K562 (cell line): Measurements from ENCODE around the gene CDCA3. TPM values are rescaled to one million over a fixed set of nuclear protein-coding genes. Genes with fewer than 3 reads are reported as not detected.
A peak's percentile ranks its signal among the peaks of the same experiment; 100 is the strongest.

Source experiments
- ARID1B ChIP-seq: fragments of 450-650 bp; IDR thresholded peaks from 2 replicates; pipeline ENCODE4 v1.6.1; 2016; ENCODE audit warnings: antibody characterized with exemption, mild to moderate bottlenecking, inconsistent platforms
- BCOR ChIP-seq: fragments of 450-650 bp; IDR thresholded peaks from 2 replicates; pipeline ENCODE4 v1.6.1; 2016
- COPS2 ChIP-seq: fragments of 450-650 bp; conservative IDR thresholded peaks from 2 replicates; pipeline ENCODE4 v1.6.1; 2016; ENCODE audit warnings: mild to moderate bottlenecking, moderate library complexity
- E2F3 ChIP-seq: fragments of 250-450 bp; sonication (Bioruptor Pico); IDR thresholded peaks from 2 replicates; pipeline ENCODE4 v1.4.0; 2020; ENCODE audit warnings: mild to moderate bottlenecking
- ELF2 ChIP-seq: fragments of 250-450 bp; sonication (Bioruptor Pico); IDR thresholded peaks from 2 replicates; pipeline ENCODE4 v1.5.0; 2021; ENCODE audit warnings: mild to moderate bottlenecking
- FOS ChIP-seq: IDR thresholded peaks from 3 replicates; pipeline ENCODE4 v1.6.1; 2011; ENCODE audit not compliant: insufficient read length; ENCODE audit errors: extremely low read depth
- FOXK1 ChIP-seq: sonication (generic); formaldehyde crosslinking; IDR thresholded peaks from 2 replicates; pipeline ENCODE4 v1.8.0; 2022; ENCODE audit warnings: missing genetic modification reagents, mild to moderate bottlenecking, borderline replicate concordance
- GATAD2A ChIP-seq: fragments of 450-650 bp; IDR thresholded peaks from 2 replicates; pipeline ENCODE4 v1.6.1; 2017
- JUND ChIP-seq, 2 experiments: IDR thresholded peaks; 2 replicates in 1 of 2; 3 replicates in 1 of 2; pipeline ENCODE4 v1.6.1; 2011; ENCODE audit warnings: borderline replicate concordance in 2 of 2, low read depth in 2 of 2, low read length in 2 of 2, improper control_type of control experiment in 1 of 2, missing biosample characterization in 1 of 2, missing genetic modification characterization in 1 of 2, missing genetic modification reagents in 1 of 2
- NONO ChIP-seq, 2 experiments: fragments of 200-400 bp in 1 of 2; fragments of 450-650 bp in 1 of 2; formaldehyde crosslinking in 1 of 2; IDR thresholded peaks; 2 replicates each; pipeline ENCODE4 v1.6.1; 2017; ENCODE audit warnings: low read depth in 2 of 2, mild to moderate bottlenecking in 2 of 2, moderate library complexity in 2 of 2, low read length in 1 of 2
- NR0B1 ChIP-seq: fragments of 450-650 bp; IDR thresholded peaks from one replicate; pipeline ENCODE4 v1.6.1; 2018; ENCODE audit warnings: mild to moderate bottlenecking, moderate library complexity; ENCODE audit not compliant: partially characterized antibody
- SMARCB1 ChIP-seq: IDR thresholded peaks from 2 replicates; pipeline ENCODE4 v1.6.1; 2011; ENCODE audit warnings: improper control_type of control experiment, low read depth; ENCODE audit not compliant: insufficient read length
- TAF1 ChIP-seq: IDR thresholded peaks from 2 replicates; pipeline ENCODE4 v1.6.1; 2011; ENCODE audit warnings: mild to moderate bottlenecking, low read length, moderate library complexity; ENCODE audit not compliant: insufficient read depth, control insufficient read depth, severe bottlenecking; ENCODE audit errors: extremely low read depth
- TAF7 ChIP-seq: fragments of 450-650 bp; IDR thresholded peaks from 2 replicates; pipeline ENCODE4 v1.6.1; 2016; ENCODE audit warnings: missing genetic modification characterization, missing compliant biosample characterization
- TCFL5 ChIP-seq: fragments of 250-450 bp; sonication (Bioruptor Pico); conservative IDR thresholded peaks from 2 replicates; pipeline ENCODE4 v1.6.1; 2021; ENCODE audit warnings: mild to moderate bottlenecking, moderate library complexity, matching md5 sums
- TFAM ChIP-seq: fragments of 250-450 bp; sonication (Bioruptor Pico); conservative IDR thresholded peaks from 2 replicates; pipeline ENCODE4 v1.5.0; 2021; ENCODE audit warnings: mild to moderate bottlenecking, moderate library complexity
- ZBTB17 ChIP-seq: fragments of 450-650 bp; formaldehyde crosslinking; IDR thresholded peaks from 2 replicates; pipeline ENCODE4 v1.4.0; 2020; ENCODE audit warnings: mild to moderate bottlenecking
- ZNF24 ChIP-seq: fragments of 450-650 bp; IDR thresholded peaks from 2 replicates; pipeline ENCODE4 v1.6.1; 2016
- ZNF668 ChIP-seq: fragments of 250-450 bp; sonication (Bioruptor Pico); IDR thresholded peaks from 2 replicates; pipeline ENCODE4 v1.8.0; 2022; ENCODE audit warnings: mild to moderate bottlenecking, inconsistent platforms
- ZNF764 ChIP-seq: fragments of 250-450 bp; sonication (Bioruptor Pico); IDR thresholded peaks from 2 replicates; pipeline ENCODE4 v1.4.0; 2020; ENCODE audit warnings: low read depth, mild to moderate bottlenecking, moderate library complexity
- polyA plus RNA-seq, 8 experiments: library from polyadenylated mRNA; depleted of rRNA in 4 of 8; stranded (reverse) in 5 of 8; unstranded in 3 of 8; fragments of >200 nt; fragmentation: Nextera tagmentation in 2 of 8; fragmentation: Illumina TruSeq in 1 of 8; extraction: Ambion mirVana in 2 of 8; extraction: Trizol in 1 of 8; gene quantifications; 2 replicates each; pipeline versions ENCODE4 v1.2.1 to v1.2.3, GENCODE V29; 2011 to 2014; ENCODE audit warnings: inconsistent platforms in 1 of 8, missing spikeins in 1 of 8
- total RNA-seq, 7 experiments: library from RNA; depleted of rRNA in 6 of 7; stranded (reverse); fragments of >200 nt in 6 of 7; fragmentation: Illumina TruSeq in 2 of 7; extraction: Trizol in 2 of 7; gene quantifications; 2 replicates each; pipeline versions ENCODE4 v1.2.1 to v1.2.3, GENCODE V29; 2011 to 2021; ENCODE audit warnings: low replicate concordance in 1 of 7
- TF ChIP-seq, protein P1 (sequence below): fragments of 450-650 bp; formaldehyde crosslinking; IDR thresholded peaks from 2 replicates; pipeline ENCODE4 v1.4.0; 2022; ENCODE audit warnings: missing genetic modification characterization
- TF ChIP-seq, protein P2 (sequence below): fragments of 450-650 bp; conservative IDR thresholded peaks from 2 replicates; pipeline ENCODE4 v1.6.1; 2016; ENCODE audit warnings: missing genetic modification characterization, low read depth, mild to moderate bottlenecking, control low read depth, missing compliant biosample characterization
- TF ChIP-seq, protein P3 (sequence below), 2 experiments: IDR thresholded peaks; 2 replicates each; pipeline ENCODE4 v1.6.1; 2011; ENCODE audit warnings: borderline replicate concordance in 1 of 2, control low read depth in 1 of 2, low read depth in 1 of 2, low read length in 1 of 2, mild to moderate bottlenecking in 1 of 2, mixed read lengths in 1 of 2, moderate library complexity in 1 of 2; ENCODE audit not compliant: insufficient read depth in 1 of 2, insufficient read length in 1 of 2, poor library complexity in 1 of 2, severe bottlenecking in 1 of 2; ENCODE audit errors: extremely low read depth in 1 of 2

CDCA3 gene
- total and polyA plus RNA-seq, 9 of the 15 experiments (the other 6 are each of a cell fraction or from before 2014, with no cell fraction given), result 24.2 to 80.8 (median 55.1) TPM

- peak; percentile 68; the same call in 1 of the 2 replicates for TF ChIP-seq TCFL5 (CRISPR knock-in tag)
- TF ChIP-seq SMARCB1, result no peak
- TF ChIP-seq ZNF24, result no peak
- TF ChIP-seq ELF2, result peak; percentile 74
- TF ChIP-seq COPS2, result no peak
- no peak for TF ChIP-seq ARID1B
- peak; percentile 42 for TF ChIP-seq TAF1
- TF ChIP-seq, protein P1, sequence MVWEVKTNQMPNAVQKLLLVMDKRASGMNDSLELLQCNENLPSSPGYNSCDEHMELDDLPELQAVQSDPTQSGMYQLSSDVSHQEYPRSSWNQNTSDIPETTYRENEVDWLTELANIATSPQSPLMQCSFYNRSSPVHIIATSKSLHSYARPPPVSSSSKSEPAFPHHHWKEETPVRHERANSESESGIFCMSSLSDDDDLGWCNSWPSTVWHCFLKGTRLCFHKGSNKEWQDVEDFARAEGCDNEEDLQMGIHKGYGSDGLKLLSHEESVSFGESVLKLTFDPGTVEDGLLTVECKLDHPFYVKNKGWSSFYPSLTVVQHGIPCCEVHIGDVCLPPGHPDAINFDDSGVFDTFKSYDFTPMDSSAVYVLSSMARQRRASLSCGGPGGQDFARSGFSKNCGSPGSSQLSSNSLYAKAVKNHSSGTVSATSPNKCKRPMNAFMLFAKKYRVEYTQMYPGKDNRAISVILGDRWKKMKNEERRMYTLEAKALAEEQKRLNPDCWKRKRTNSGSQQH (CRISPR knock-in tag), result no peak
- TF ChIP-seq TFAM (CRISPR knock-in tag), result no peak
- TF ChIP-seq BCOR, result no peak
- peak; percentile 92 for TF ChIP-seq ZBTB17 (CRISPR knock-in tag)
- TF ChIP-seq TAF7 (tag), result peak; percentile 33; the same call in 1 of the 2 replicates
- TF ChIP-seq ZNF764 (CRISPR knock-in tag), result no peak
- TF ChIP-seq, protein P2, sequence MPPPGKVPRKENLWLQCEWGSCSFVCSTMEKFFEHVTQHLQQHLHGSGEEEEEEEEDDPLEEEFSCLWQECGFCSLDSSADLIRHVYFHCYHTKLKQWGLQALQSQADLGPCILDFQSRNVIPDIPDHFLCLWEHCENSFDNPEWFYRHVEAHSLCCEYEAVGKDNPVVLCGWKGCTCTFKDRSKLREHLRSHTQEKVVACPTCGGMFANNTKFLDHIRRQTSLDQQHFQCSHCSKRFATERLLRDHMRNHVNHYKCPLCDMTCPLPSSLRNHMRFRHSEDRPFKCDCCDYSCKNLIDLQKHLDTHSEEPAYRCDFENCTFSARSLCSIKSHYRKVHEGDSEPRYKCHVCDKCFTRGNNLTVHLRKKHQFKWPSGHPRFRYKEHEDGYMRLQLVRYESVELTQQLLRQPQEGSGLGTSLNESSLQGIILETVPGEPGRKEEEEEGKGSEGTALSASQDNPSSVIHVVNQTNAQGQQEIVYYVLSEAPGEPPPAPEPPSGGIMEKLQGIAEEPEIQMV (tag), result peak; percentile 81; the same call in 1 of the 2 replicates
- no peak for TF ChIP-seq ZNF668 (CRISPR knock-in tag)
- TF ChIP-seq NR0B1, result no peak
- TF ChIP-seq FOXK1 (CRISPR knock-in tag), result no peak
- no peak for TF ChIP-seq GATAD2A
- TF ChIP-seq FOS, result peak; percentile 89
- no peak; the same call in 1 of the 2 replicates for TF ChIP-seq JUND (IDR thresholded peaks at IDR 0.05; ENCODE audit: borderline replicate concordance, low read depth, low read length)
- peak; percentile 43; the same call in 2 of the 3 replicates for TF ChIP-seq JUND (tag; IDR thresholded peaks at IDR 0.05; ENCODE audit: borderline replicate concordance, low read depth, low read length)
- 0 out of 2 replicates have a peak, but pooled peaks have one; percentile 61 for TF ChIP-seq E2F3 (CRISPR knock-in tag)
- TF ChIP-seq NONO (IDR thresholded peaks at IDR 0.05; ENCODE audit: low read depth in 2 of 2, low read length in 1 of 2), result no peak
- TF ChIP-seq, protein P3, sequence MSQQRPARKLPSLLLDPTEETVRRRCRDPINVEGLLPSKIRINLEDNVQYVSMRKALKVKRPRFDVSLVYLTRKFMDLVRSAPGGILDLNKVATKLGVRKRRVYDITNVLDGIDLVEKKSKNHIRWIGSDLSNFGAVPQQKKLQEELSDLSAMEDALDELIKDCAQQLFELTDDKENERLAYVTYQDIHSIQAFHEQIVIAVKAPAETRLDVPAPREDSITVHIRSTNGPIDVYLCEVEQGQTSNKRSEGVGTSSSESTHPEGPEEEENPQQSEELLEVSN (IDR thresholded peaks at IDR 0.05; ENCODE audit: borderline replicate concordance in 1 of 2, extremely low read depth in 1 of 2, insufficient read depth in 1 of 2, insufficient read length in 1 of 2, low read depth in 1 of 2, low read length in 1 of 2, poor library complexity in 1 of 2, severe bottlenecking in 1 of 2), result peak; percentile 47 to 78
Observed at GRCh38 chr12:6851921-6852650, 1.0 kb upstream of the CDCA3 start, which contains the start of gene USP5 (continued).
